Tibial artery (tissue), 4 donors: ENCODE results near the gene KCNK3.

Source experiments
- DNase-seq, 2 donors: peaks; one replicate each; pipeline ENCODE4 v3.0.0-alpha.2; 2019
- H3K27ac ChIP-seq, 2 donors: fragments of 200-600 bp; sonication (generic) in 1 of 2; 1 replicate in 1 of 2; 2 replicates in 1 of 2; pipeline ENCODE4 v1.5.1; 2018 to 2019; ENCODE audit warnings: mild to moderate bottlenecking in 1 of 2
- H3K27me3 ChIP-seq, 2 donors: fragments of 200-600 bp; sonication (generic) in 1 of 2; one replicate each; pipeline versions ENCODE4 v1.5.1 to v1.6.0; 2016 to 2019
- H3K36me3 ChIP-seq, 3 donors: fragments of 200-600 bp; sonication (generic) in 2 of 3; one replicate each; pipeline ENCODE4 v1.5.1; 2016 to 2019; ENCODE audit warnings: mild to moderate bottlenecking in 2 of 3
- H3K4me1 ChIP-seq, 4 donors: fragments of 200-600 bp; sonication (generic) in 2 of 4; 1 replicate in 3 of 4; 2 replicates in 1 of 4; pipeline ENCODE4 v1.5.1; 2016 to 2019
- H3K4me3 ChIP-seq, 2 donors: fragments of 200-600 bp; sonication (generic) in 1 of 2; 1 replicate in 1 of 2; 2 replicates in 1 of 2; pipeline ENCODE4 v1.5.1; 2018 to 2019; ENCODE audit warnings: mild to moderate bottlenecking in 2 of 2
- H3K9me3 ChIP-seq, 3 donors: fragments of 200-600 bp; sonication (generic) in 1 of 3; one replicate each; pipeline ENCODE4 v1.5.1; 2016 to 2019
- intact Hi-C: fragments of 100-400 bp; cut with DNase I; formaldehyde crosslinking; loops from one replicate; pipeline ENCODE4 v1.15.0; 2023; ENCODE audit warnings: low total_unique reads
- TF ChIP-seq, protein P1 (sequence below), 2 experiments: fragments of 200-600 bp in 1 of 2; fragments of 450-650 bp in 1 of 2; IDR thresholded peaks; one replicate each; pipeline ENCODE4 v1.5.1; 2017 to 2019; ENCODE audit warnings: antibody characterized with exemption in 2 of 2, mild to moderate bottlenecking in 1 of 2, moderate library complexity in 1 of 2

KCNK3 gene

DNA sequence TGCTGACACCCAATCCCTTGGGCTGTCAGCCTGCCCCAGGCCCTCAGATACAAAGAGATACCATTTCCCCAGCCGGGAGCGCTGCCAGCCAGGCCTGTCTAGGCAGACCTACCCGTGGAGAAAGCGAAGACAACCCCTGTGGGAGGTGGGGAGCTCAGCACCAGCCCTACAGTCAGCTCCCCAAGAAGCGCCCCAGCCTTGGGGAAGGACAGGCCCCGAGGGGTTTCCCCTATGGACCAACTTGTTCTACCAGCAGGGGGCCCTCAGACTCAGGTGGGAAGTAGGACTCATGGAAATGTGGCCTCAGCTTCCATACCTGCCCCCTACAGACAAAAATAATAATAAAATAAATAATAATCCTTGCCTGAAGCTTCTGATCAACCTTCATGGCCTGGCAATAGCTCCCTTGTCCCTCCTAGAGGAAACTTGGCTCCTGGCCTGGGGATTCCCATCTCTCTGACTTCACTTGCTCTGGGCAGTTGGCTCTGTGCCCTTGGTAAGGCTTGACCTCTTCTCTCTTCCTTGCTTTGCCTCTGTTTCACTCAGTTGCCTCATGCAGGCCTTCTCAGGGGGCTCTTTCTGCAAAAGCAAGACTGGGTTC lies 78.6 kb downstream of the KCNK3 start:
- H3K4me3 ChIP-seq, result no peak overlapping the region
- no peaks in the 10 kb centered on the region for H3K27me3 ChIP-seq
- H3K27ac ChIP-seq, result peak overlapping the region; percentile 79 to 82
- TF ChIP-seq, protein P1, sequence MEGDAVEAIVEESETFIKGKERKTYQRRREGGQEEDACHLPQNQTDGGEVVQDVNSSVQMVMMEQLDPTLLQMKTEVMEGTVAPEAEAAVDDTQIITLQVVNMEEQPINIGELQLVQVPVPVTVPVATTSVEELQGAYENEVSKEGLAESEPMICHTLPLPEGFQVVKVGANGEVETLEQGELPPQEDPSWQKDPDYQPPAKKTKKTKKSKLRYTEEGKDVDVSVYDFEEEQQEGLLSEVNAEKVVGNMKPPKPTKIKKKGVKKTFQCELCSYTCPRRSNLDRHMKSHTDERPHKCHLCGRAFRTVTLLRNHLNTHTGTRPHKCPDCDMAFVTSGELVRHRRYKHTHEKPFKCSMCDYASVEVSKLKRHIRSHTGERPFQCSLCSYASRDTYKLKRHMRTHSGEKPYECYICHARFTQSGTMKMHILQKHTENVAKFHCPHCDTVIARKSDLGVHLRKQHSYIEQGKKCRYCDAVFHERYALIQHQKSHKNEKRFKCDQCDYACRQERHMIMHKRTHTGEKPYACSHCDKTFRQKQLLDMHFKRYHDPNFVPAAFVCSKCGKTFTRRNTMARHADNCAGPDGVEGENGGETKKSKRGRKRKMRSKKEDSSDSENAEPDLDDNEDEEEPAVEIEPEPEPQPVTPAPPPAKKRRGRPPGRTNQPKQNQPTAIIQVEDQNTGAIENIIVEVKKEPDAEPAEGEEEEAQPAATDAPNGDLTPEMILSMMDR (IDR thresholded peaks at IDR 0.05), result no peak
- peak; percentile 92 to 97 for DNase-seq
- no peaks in the 10 kb centered on the region for H3K9me3 ChIP-seq
- peaks cover 0 to 70% (median 54%) of the 10 kb centered on the region in 4 donors for H3K4me1 ChIP-seq
- H3K36me3 ChIP-seq, result peaks cover 19 to 30% (median 21%) of the 10 kb centered on the region in 3 donors
- intact Hi-C loops, result no loop called here

DNA sequence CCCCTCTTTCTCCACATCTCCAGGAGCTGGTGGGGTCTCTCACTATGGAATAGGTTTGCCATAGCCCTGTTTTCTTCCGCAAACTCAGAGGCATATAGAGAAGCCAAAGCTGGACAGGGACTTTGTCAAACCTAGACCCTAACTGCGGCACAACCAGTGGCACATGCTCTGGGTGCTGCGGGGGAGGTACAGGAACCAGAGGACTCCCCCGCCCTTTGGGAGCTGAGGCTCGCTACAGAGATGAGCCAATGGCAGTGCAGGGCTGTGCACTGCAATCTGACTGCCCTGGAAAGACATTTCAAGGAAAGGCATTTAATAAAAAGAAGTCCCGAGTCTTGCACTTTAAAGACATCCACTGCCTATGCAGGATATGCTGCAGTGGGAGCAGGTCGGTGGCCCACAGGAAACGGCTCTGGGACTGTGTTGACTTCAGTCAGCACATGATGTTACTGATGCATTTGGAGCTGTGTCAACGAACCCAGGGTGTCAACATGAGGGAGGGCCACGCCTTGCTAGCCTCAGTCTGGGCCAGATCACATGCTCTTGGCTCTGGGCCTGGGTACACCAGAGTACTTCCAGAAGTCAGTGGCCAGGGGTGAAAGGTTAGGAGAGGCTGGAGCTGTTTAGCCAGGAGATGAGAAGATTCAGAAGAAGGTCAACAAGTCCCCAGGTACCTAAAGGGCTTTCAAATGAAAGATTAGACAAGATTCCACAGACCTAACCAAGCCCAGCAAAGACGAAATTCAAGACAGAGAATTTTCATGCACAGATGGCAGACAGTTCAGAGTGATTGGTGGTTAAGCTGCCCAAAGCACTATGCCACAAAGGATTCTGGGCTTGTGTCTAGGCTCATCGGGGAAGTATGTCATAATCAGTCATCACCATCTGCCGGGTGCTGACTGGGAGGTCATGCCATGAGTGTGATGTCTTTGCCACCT lies 79.8 kb downstream of the KCNK3 start:
- DNase-seq, result peak; percentile 98 to 99
- no peaks in the 10 kb centered on the region for H3K27me3 ChIP-seq
- peak overlapping the region; percentile 79 to 82 for H3K27ac ChIP-seq
- peaks cover 32 to 43% (median 33%) of the 10 kb centered on the region in 3 donors for H3K36me3 ChIP-seq
- peaks cover 0 to 58% (median 49%) of the 10 kb centered on the region in 4 donors for H3K4me1 ChIP-seq
- TF ChIP-seq, protein P1 (IDR thresholded peaks at IDR 0.05), result no peak
- no peaks in the 10 kb centered on the region for H3K9me3 ChIP-seq
- H3K4me3 ChIP-seq, result no peak overlapping the region
- intact Hi-C loops, result no loop called here

DNA sequence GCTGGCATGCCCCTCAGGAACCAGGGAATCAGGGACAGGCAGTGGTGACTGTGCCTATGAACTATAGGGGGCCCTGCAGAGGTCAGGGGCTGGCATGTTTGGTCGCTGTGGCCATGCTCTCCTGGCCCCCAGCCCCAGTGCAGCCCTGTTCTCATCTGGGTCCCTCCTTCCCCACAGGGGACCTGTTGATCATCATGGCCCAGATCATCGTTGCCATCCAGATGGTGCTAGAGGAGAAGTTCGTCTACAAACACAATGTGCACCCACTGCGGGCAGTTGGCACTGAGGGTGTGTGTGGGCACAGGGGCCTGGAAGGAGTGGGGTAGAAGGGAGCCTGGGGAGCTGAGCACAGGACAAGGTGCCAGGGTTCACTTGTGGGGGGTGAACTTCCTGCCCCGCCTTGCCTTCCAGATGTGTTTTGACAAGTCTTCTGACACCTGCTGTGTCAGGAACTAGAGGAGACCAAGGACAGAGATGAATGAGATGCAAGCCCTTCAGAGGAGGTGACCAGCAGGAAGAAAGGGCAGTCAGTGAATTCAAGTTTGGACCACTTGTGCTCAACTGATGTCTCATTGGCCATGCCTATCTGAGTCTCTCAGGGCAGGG lies 83.8 kb downstream of the KCNK3 start:
- Histone ChIP-seq H3K4me3 (no peak overlapping the region), H3K4me1 (peaks cover 0 to 24% (median 19%) of the 10 kb centered on the region in 4 donors), H3K27me3 (no peaks in the 10 kb centered on the region), H3K36me3 (peaks cover 67 to 77% (median 72%) of the 10 kb centered on the region in 3 donors), H3K9me3 (no peaks in the 10 kb centered on the region), H3K27ac (no peak overlapping the region)
- DNase-seq, result peak in 1 of 2 donors; percentile 38
- TF ChIP-seq, protein P1 (IDR thresholded peaks at IDR 0.05), result no peak
- intact Hi-C loops, result no loop called here

DNA sequence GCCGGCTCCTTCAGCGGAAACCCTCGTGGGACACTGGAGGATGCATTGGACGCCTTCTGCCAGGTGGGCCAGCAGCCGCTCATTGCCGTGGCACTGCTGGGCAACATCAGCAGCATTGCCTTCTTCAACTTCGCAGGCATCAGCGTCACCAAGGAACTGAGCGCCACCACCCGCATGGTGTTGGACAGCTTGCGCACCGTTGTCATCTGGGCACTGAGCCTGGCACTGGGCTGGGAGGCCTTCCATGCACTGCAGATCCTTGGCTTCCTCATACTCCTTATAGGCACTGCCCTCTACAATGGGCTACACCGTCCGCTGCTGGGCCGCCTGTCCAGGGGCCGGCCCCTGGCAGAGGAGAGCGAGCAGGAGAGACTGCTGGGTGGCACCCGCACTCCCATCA lies 85.6 kb downstream of the KCNK3 start:
- Histone ChIP-seq H3K4me1 (peaks cover 0 to 6% (median 1%) of the 10 kb centered on the region in 4 donors), H3K27ac (no peak overlapping the region), H3K36me3 (peaks cover 70 to 81% (median 78%) of the 10 kb centered on the region in 3 donors)

DNA sequence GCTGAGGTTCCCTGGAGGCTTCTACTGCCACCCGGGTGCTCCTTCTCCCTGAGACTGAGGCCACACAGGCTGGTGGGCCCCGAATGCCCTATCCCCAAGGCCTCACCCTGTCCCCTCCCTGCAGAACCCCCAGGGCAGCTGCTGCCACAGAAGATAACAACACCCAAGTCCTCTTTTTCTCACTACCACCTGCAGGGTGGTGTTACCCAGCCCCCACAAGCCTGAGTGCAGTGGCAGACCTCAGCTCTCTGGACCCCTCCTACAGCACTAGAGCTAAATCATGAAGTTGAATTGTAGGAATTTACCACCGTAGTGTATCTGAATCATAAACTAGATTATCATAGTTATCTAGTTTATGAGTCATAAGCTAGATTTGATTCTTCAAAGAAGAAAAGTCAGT lies 86.0 kb downstream of the KCNK3 start:
- Histone ChIP-seq H3K27ac (no peak overlapping the region), H3K36me3 (peaks cover 70 to 81% (median 78%) of the 10 kb centered on the region in 3 donors)
- TF ChIP-seq, protein P1 (IDR thresholded peaks at IDR 0.05), result no peak

More for the DNA sequence above, 85.6 kb downstream of the KCNK3 start:
- intact Hi-C loops, result no loop called here
- TF ChIP-seq, protein P1 (IDR thresholded peaks at IDR 0.05), result no peak
- H3K27me3 ChIP-seq, result no peaks in the 10 kb centered on the region
- DNase-seq, result no peak
- no peak overlapping the region for H3K4me3 ChIP-seq
- no peaks in the 10 kb centered on the region for H3K9me3 ChIP-seq

More for the DNA sequence above, 86.0 kb downstream of the KCNK3 start:
- Histone ChIP-seq H3K27me3 (no peaks in the 10 kb centered on the region), H3K4me3 (no peak overlapping the region), H3K9me3 (no peaks in the 10 kb centered on the region), H3K4me1 (peaks cover 0 to 4% (median 0%) of the 10 kb centered on the region in 4 donors)
- DNase-seq, result no peak
- intact Hi-C loops, result no loop called here
